Endothelial cell of umbilical vein (primary cell): ENCODE results near the gene ZNF3. TPM values are rescaled to one million over a fixed set of nuclear protein-coding genes. Genes with fewer than 3 reads are reported as not detected.

Experiments used
- BruUV-seq: library from RNA; stranded (reverse); fragments of 400-500 nt; replicated peaks from 2 replicates; lab custom pipeline; 2021; lab: Mats Ljungman, UMichigan
- CTCF ChIA-PET: fragments of 300-600, 350-600 bp; sonication (Branson Sonifier 250); formaldehyde crosslinking; loops from one replicate; lab custom pipeline; 2021; ENCODE audit warnings: antibody characterized with exemption, inconsistent platforms; lab: Charles Lee
- POLR2A ChIA-PET: fragments of 300-600, 350-600 bp; sonication (Branson Sonifier 250); formaldehyde crosslinking; loops from one replicate; lab custom pipeline; 2021; ENCODE audit warnings: antibody characterized with exemption, inconsistent platforms; lab: Charles Lee
- DNase-seq: peaks from one replicate; pipeline ENCODE4 v3.0.0-alpha.2; 2011; ENCODE audit warnings: low read depth, low spot score
- FAIRE-seq: peaks from 2 replicates; lab custom pipeline; 2011; peaks lifted over from hg19 to GRCh38; lab: Jason Lieb, UNC
- H2AFZ ChIP-seq: 2 replicates; pipeline ENCODE4 v1.6.0; 2012; ENCODE audit warnings: low read depth, low read length, control low read depth, inconsistent platforms
- H3K27ac ChIP-seq: 2 replicates; pipeline ENCODE4 v1.5.1; 2011; ENCODE audit warnings: low read depth, mild to moderate bottlenecking, control low read depth, low read length, moderate library complexity; ENCODE audit not compliant: insufficient read depth
- H3K27me3 ChIP-seq, 2 experiments: 2 replicates each; pipeline versions ENCODE4 v1.6.0 to v1.6.1; 2011; ENCODE audit warnings: low read length in 2 of 2, mixed read lengths in 1 of 2; ENCODE audit not compliant: control insufficient read depth in 2 of 2, insufficient read depth in 2 of 2
- H3K36me3 ChIP-seq, 2 experiments: 2 replicates in 1 of 2; 3 replicates in 1 of 2; pipeline ENCODE4 v1.5.1; 2011; ENCODE audit warnings: low read length in 2 of 2, mild to moderate bottlenecking in 1 of 2, moderate library complexity in 1 of 2; ENCODE audit not compliant: control insufficient read depth in 2 of 2, insufficient read depth in 2 of 2; ENCODE audit errors: extremely low read depth in 1 of 2
- H3K4me1 ChIP-seq: 3 replicates; pipeline ENCODE4 v1.5.1; 2011; ENCODE audit warnings: mild to moderate bottlenecking, low read length; ENCODE audit not compliant: control insufficient read depth, insufficient read depth; ENCODE audit errors: extremely low read depth
- H3K4me2 ChIP-seq: 2 replicates; pipeline ENCODE4 v1.6.1; 2011; ENCODE audit warnings: low read length, control low read depth, mixed read lengths; ENCODE audit not compliant: insufficient read depth
- H3K4me3 ChIP-seq, 3 experiments: fragments of 200-600 bp in 1 of 3; sonication (generic), shearing (Covaris generic) in 1 of 3; replicated peaks in 1 of 3; 2 replicates each; pipeline ENCODE4 v1.5.1; 2011 to 2016; ENCODE audit warnings: control low read depth in 3 of 3, low read length in 3 of 3, mild to moderate bottlenecking in 2 of 3, inconsistent platforms in 1 of 3, low read depth in 1 of 3, moderate library complexity in 1 of 3; ENCODE audit not compliant: insufficient read depth in 1 of 3
- H3K79me2 ChIP-seq: 2 replicates; pipeline ENCODE4 v1.6.0; 2012; ENCODE audit warnings: low read length, inconsistent platforms; ENCODE audit not compliant: control insufficient read depth, insufficient read depth
- H3K9ac ChIP-seq: replicated peaks from 2 replicates; pipeline ENCODE3; 2011; ENCODE audit warnings: low read length, control low read depth; ENCODE audit not compliant: insufficient read depth; ENCODE audit errors: extremely low read depth
- H3K9me1 ChIP-seq: replicated peaks from 3 replicates; pipeline ENCODE4 v1.6.0; 2011; ENCODE audit warnings: mild to moderate bottlenecking, low read length; ENCODE audit not compliant: control insufficient read depth, insufficient read depth; ENCODE audit errors: extremely low read depth
- H3K9me3 ChIP-seq: replicated peaks from 2 replicates; pipeline ENCODE4 v1.5.1; 2012; ENCODE audit warnings: low read length, inconsistent platforms; ENCODE audit not compliant: control insufficient read depth, insufficient read depth
- H4K20me1 ChIP-seq: replicated peaks from 2 replicates; pipeline ENCODE3; 2011; ENCODE audit warnings: mild to moderate bottlenecking, low read length; ENCODE audit not compliant: control insufficient read depth, insufficient read depth; ENCODE audit errors: extremely low read depth
- EZH2 ChIP-seq: IDR thresholded peaks from 2 replicates; pipeline ENCODE4 v1.6.1; 2012; ENCODE audit warnings: borderline replicate concordance, low read depth, mild to moderate bottlenecking, moderate library complexity, low read length, inconsistent platforms; ENCODE audit not compliant: severe bottlenecking
- FOS ChIP-seq: IDR thresholded peaks from 2 replicates; pipeline ENCODE4 v1.6.1; 2011; ENCODE audit warnings: mild to moderate bottlenecking, low read length, moderate library complexity, borderline replicate concordance; ENCODE audit not compliant: insufficient read depth
- GATA2 ChIP-seq: IDR thresholded peaks from 2 replicates; pipeline ENCODE4 v1.7.0; 2011; ENCODE audit warnings: low read depth, mild to moderate bottlenecking, moderate library complexity, mixed read lengths, low read length; ENCODE audit not compliant: insufficient read length, insufficient read depth
- JUN ChIP-seq: IDR thresholded peaks from 2 replicates; pipeline ENCODE4 v1.6.1; 2011; ENCODE audit warnings: borderline replicate concordance, low read depth; ENCODE audit not compliant: insufficient read length, insufficient read depth
- MYC ChIP-seq: IDR thresholded peaks from one replicate; pipeline ENCODE4 v1.6.1; 2011; ENCODE audit warnings: mild to moderate bottlenecking, low read depth, low read length
- POLR2A ChIP-seq: IDR thresholded peaks from 2 replicates; pipeline ENCODE4 v1.6.1; 2012; ENCODE audit warnings: low read depth, mild to moderate bottlenecking, control low read depth, low read length
- POLR2AphosphoS5 ChIP-seq: IDR thresholded peaks from 2 replicates; pipeline ENCODE4 v1.6.1; 2012; ENCODE audit warnings: low read depth, mild to moderate bottlenecking, control low read depth, low read length, moderate library complexity; ENCODE audit not compliant: insufficient read depth
- dilution Hi-C: fragments of 300-500 bp; cut with MboI; formaldehyde crosslinking; loops from one replicate; pipeline ENCODE4 v1.15.0; 2019; ENCODE audit warnings: low sequenced_read_pairs; ENCODE audit not compliant: extremely low pct_ligation_motif_present
- intact Hi-C: fragments of 100-400 bp; cut with micrococcal nuclease; formaldehyde crosslinking; loops from one replicate; pipeline ENCODE4 v1.10.0; 2022
- polyA plus RNA-seq, 4 experiments: library from polyadenylated mRNA; depleted of rRNA in 3 of 4; stranded (reverse) in 3 of 4; unstranded in 1 of 4; fragments of >200 nt; gene quantifications; 2 replicates each; pipeline versions ENCODE4 v1.2.1 to v1.2.3, GENCODE V29; 2011 to 2012; ENCODE audit warnings: missing spikeins in 1 of 4
- total RNA-seq: library from RNA; stranded (reverse); gene quantifications from 2 replicates; pipeline ENCODE4 v1.2.3, GENCODE V29; 2021
- TF ChIP-seq, protein P1 (sequence below), 2 donors: IDR thresholded peaks; 1 replicate in 1 of 2; 2 replicates in 1 of 2; pipeline ENCODE4 v1.5.1; 2011; ENCODE audit warnings: low read length in 2 of 2, mild to moderate bottlenecking in 2 of 2, moderate library complexity in 2 of 2, control low read depth in 1 of 2, inconsistent platforms in 1 of 2, low read depth in 1 of 2; ENCODE audit not compliant: insufficient read depth in 1 of 2; ENCODE audit errors: extremely low read depth in 1 of 2
- TF ChIP-seq, protein P2 (sequence below): IDR thresholded peaks from 2 replicates; pipeline ENCODE4 v1.6.1; 2011; ENCODE audit not compliant: insufficient read depth, insufficient read length

The ZNF3 gene
- total and polyA plus RNA-seq, 2 donors (not counting 3 experiments of a cell fraction or from before 2014, with no cell fraction given), result 21.8 to 30.9 TPM

DNA sequence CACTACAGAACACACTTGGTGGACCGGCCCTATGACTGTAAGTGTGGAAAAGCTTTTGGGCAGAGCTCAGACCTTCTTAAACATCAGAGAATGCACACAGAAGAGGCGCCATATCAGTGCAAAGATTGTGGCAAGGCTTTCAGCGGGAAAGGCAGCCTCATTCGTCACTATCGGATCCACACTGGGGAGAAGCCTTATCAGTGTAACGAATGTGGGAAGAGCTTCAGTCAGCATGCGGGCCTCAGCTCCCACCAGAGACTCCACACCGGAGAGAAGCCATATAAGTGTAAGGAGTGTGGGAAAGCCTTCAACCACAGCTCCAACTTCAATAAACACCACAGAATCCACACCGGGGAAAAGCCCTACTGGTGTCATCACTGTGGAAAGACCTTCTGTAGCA is 17.4 kb downstream of the ZNF3 start:
- ChIA-PET CTCF (interaction anchor here (0.6 to 1.6 kb wide), 4 partner anchors 11 to 38 kb away, joined by 3 to 8 read pairs (median 6); no protein-coding TSS in a partner anchor), POLR2A (interaction anchor here (0.6 kb wide), 1 partner anchor 11 kb away, joined by 8 read pairs; no protein-coding TSS in a partner anchor)
- no peaks in the 10 kb centered on the region for H3K9me3 ChIP-seq
- FAIRE-seq (no peak), DNase-seq (no peak)
- no peak overlapping the region for H3K4me2 ChIP-seq
- peaks cover 13 to 16% of the 10 kb centered on the region in 2 experiments for H3K36me3 ChIP-seq
- no TSS peak for BruUV-seq
- no peaks in the 10 kb centered on the region for H3K79me2 ChIP-seq
- H3K4me1 ChIP-seq, result no peaks in the 10 kb centered on the region
- dilution Hi-C loops, result no loop called here
- TF ChIP-seq GATA2 (no peak), POLR2A (no peak), FOS (no peak), POLR2AphosphoS5 (no peak), MYC (no peak), EZH2 (no peak), JUN (no peak)
- TF ChIP-seq, protein P1, sequence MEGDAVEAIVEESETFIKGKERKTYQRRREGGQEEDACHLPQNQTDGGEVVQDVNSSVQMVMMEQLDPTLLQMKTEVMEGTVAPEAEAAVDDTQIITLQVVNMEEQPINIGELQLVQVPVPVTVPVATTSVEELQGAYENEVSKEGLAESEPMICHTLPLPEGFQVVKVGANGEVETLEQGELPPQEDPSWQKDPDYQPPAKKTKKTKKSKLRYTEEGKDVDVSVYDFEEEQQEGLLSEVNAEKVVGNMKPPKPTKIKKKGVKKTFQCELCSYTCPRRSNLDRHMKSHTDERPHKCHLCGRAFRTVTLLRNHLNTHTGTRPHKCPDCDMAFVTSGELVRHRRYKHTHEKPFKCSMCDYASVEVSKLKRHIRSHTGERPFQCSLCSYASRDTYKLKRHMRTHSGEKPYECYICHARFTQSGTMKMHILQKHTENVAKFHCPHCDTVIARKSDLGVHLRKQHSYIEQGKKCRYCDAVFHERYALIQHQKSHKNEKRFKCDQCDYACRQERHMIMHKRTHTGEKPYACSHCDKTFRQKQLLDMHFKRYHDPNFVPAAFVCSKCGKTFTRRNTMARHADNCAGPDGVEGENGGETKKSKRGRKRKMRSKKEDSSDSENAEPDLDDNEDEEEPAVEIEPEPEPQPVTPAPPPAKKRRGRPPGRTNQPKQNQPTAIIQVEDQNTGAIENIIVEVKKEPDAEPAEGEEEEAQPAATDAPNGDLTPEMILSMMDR (IDR thresholded peaks at IDR 0.05; ENCODE audit: extremely low read depth in 1 of 2, insufficient read depth in 1 of 2, low read depth in 1 of 2, low read length in 2 of 2), result no peak
- TF ChIP-seq, protein P2, sequence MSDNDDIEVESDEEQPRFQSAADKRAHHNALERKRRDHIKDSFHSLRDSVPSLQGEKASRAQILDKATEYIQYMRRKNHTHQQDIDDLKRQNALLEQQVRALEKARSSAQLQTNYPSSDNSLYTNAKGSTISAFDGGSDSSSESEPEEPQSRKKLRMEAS, result no peak
- no peak overlapping the region for H2AFZ ChIP-seq
- no peak overlapping the region for H3K9ac ChIP-seq
- intact Hi-C loops, result no loop called here
- no peak overlapping the region for H3K27ac ChIP-seq
- H3K9me1 ChIP-seq, result no peaks in the 10 kb centered on the region
- no peaks in the 10 kb centered on the region for H4K20me1 ChIP-seq
- H3K27me3 ChIP-seq, result no peaks in the 10 kb centered on the region
- no peak overlapping the region for H3K4me3 ChIP-seq
